HuH-7.5 (cell line): ENCODE data around the gene KCTD20.

Source experiments
- DNase-seq: peaks from one replicate; pipeline ENCODE4 v3.0.0; 2011; ENCODE audit warnings: low spot score

The KCTD20 gene

GRCh38 chr6:36539814-36540568 is 97.2 kb downstream of the KCTD20 start:
- DNase-seq, result no peak
